Pulmonary artery endothelial cell (primary cell): ENCODE measurements around the gene MCM5. TPM values are rescaled to one million over a fixed set of nuclear protein-coding genes. Genes with fewer than 3 reads are reported as not detected.
"Not testable (repeated sequence)": the region's sequence is repeated elsewhere in the genome, so short reads cannot be mapped to it uniquely, and the experiment has no call there.

ENCODE experiments used
- DNase-seq: peaks from one replicate; pipeline ENCODE4 v3.0.0-alpha.2; 2011; ENCODE audit warnings: low read depth, low spot score
- total RNA-seq: library from RNA; depleted of rRNA; stranded (reverse); fragments of >200 nt; gene quantifications from 2 replicates; pipeline ENCODE4 v1.2.3, GENCODE V29; 2014

The MCM5 gene
- total RNA-seq, 1 donor from 2014 or later, result 99.3 TPM

- no peak for DNase-seq
These were observed 51.1 kb downstream of the MCM5 start for GRCh38 chr22:35450824-35451569.

GRCh38 chr22:35451592-35451991 lies 51.7 kb downstream of the MCM5 start:
- DNase-seq, result no peak

GRCh38 chr22:35452351-35452781 lies 52.4 kb downstream of the MCM5 start:
- DNase-seq, result no peak

GRCh38 chr22:35452810-35453743 lies 53.1 kb downstream of the MCM5 start:
- no peak for DNase-seq

- DNase-seq, result no peak
These were observed 54.6 kb downstream of the MCM5 start for GRCh38 chr22:35454416-35455054.

GRCh38 chr22:35455529-35455928 lies 55.6 kb downstream of the MCM5 start:
- DNase-seq, result no peak

GRCh38 chr22:35456757-35457156 lies 56.8 kb downstream of the MCM5 start:
- no peak for DNase-seq

- no peak for DNase-seq
These were observed 58.0 kb downstream of the MCM5 start for GRCh38 chr22:35457729-35458546.

GRCh38 chr22:35458547-35459422 lies 58.8 kb downstream of the MCM5 start:
- no peak for DNase-seq

- DNase-seq, result no peak
These were observed 59.5 kb downstream of the MCM5 start for GRCh38 chr22:35459423-35459894.

- not testable (repeated sequence) for DNase-seq
These were observed 60.0 kb downstream of the MCM5 start for GRCh38 chr22:35459976-35460375.

- DNase-seq, result no peak
These were observed 60.7 kb downstream of the MCM5 start for GRCh38 chr22:35460688-35461087.

GRCh38 chr22:35462498-35463230 lies 62.7 kb downstream of the MCM5 start:
- DNase-seq, result no peak

- DNase-seq, result no peak
These were observed 63.4 kb downstream of the MCM5 start for GRCh38 chr22:35463231-35463933.

- no peak for DNase-seq
These were observed 64.5 kb downstream of the MCM5 start for GRCh38 chr22:35464399-35464798.

- DNase-seq, result no peak
These were observed 65.3 kb downstream of the MCM5 start for GRCh38 chr22:35465109-35465701.

- DNase-seq, result peak; percentile 81
These were observed 67.9 kb downstream of the MCM5 start for GRCh38 chr22:35467681-35468434.
